GM21390 (cell line): Measurements from ENCODE around the gene FBXW4.

Experiments used
- ATAC-seq: cut with Tn5 transposase; IDR thresholded peaks from one replicate; pipeline ENCODE4 v1.9.1; 2021; ENCODE audit not compliant: unreplicated experiment

FBXW4 gene

DNA sequence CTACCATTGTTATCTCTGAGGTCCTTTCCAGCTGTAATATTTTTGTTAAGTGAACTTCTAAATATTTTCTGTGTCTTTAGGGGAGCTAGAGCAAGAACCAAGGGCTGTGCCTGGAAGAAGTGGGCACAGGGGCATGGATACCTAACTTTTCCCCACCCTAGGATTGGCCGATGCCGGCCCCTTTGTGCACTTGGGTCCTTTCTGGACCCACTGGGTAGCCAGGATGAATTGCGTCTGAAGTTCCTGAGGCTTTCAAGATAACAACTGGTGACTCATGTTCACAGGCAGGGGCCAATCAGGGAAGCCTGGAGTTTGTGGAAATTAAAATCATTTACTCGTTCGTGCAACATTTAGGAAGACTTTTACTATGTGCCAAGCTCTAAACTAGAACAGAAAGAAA lies 106.1 kb downstream of the FBXW4 start:
- no peak for ATAC-seq

DNA sequence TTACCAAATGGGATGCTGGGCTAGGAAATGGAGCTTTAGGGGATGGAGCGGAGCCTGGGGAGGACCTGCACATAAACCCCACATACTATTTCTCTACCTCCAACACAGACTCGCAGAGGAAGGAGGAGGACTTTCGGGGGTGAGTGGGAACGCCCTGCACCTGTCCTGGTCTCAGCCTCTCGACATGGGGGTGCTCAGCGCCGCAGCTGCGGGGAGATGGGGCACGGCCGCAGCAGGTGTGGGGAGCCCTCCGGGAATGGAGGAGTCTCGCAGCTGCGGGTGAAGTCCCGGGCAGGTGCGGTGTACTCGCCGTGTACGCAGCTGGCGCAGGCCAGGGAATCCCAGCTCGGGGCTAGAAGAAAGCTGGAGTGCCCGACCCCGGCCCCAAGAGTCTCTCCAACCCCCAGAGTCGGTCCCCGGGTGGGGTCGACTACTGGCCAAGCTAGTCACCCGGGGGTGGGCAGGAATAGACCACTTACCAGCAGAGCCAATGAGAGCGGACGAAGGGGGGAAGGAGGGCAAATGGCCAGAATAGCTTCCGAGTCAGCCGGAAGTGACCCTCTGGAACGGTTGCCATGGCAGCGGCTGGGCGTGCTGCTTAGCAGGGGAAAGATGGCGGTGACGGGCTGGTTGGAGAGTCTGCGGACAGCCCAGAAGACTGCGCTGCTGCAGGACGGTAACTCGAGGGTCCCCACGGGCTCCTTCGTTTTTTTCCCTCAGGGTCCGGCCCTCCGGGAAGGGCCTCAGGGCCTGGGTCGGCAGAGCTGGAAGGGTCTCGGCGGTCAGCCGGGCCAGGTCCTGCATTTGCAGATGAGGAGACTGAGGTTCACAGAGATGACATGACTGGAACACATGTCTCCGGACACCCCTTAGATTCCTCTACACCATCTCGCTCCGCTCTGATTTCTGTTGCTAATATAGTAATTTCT lies 107.0 kb downstream of the FBXW4 start, which contains the start of the genes DPCD and POLL:
TSS of gene DPCD (plus strand) at position 597 of the 929 bp plus-strand sequence. CDS start at position 613, 16 bp downstream.
TSS of gene POLL (minus strand) at position 533 of the 929 bp plus-strand sequence. CDS start 897 bp downstream, outside the sequence.
- peak; percentile 98 for ATAC-seq

DNA sequence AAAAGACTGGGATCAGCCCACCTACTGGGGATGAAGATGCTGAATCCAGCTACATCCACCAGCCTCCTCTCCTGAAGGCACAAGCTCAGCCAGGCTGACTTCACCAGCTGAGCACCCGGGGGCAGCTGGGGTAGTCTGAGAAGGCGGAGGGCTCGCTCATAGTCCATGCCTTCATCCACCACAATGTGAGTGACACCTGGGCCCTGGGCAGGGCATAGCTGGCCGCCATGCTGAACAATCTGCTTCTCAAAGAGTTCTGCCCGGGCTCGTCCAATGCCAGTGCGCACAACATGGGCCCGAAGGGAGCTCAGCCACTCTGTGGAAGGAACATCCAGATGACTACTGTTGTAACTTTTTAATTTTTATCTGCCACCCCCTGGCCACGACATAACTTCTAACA lies 109.1 kb downstream of the FBXW4 start:
- ATAC-seq: no peak

DNA sequence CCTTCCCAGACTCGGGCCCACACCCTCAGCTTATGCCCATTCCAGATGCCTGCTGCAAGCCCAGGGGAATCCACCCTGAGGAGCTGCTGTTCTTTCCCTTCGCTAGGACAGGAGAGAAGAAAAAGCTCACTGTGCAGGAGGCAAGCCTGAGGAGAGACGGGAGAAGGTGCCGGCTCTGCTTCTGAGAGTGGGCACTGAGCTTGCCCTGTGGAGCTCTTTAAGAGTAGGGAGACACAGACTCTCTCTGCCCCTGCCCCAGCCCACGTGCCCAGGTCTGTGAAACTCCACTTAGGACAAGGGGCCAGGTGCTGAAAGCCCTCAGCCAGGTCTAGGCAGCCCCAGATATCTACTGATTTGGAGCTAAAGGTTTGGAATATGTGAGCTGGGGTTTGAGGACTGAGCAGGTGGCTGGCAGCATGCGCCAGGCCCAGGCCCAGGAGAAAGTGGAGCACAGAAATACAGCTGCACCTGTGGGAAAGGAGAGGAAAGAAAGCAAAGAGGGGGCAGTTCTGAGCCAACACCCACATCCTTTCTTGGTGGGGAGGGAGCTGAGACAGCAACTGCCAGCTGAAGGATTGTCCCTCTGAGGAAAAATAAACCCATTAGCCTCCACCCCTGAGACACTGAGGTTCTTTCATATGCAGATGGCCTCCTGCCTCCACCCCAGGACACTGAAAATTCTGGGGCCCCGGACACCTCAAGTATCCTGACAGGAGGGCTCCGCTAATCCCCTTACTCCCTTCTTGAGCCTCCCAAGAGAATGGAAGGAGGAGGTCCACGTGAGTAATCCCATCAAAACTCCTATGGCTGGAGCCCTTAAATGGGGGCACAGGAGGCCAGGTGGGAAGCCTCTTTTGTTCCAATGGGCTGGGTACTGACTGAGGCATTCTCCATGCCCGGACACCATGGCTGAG lies 114.2 kb downstream of the FBXW4 start:
- ATAC-seq: no peak

DNA sequence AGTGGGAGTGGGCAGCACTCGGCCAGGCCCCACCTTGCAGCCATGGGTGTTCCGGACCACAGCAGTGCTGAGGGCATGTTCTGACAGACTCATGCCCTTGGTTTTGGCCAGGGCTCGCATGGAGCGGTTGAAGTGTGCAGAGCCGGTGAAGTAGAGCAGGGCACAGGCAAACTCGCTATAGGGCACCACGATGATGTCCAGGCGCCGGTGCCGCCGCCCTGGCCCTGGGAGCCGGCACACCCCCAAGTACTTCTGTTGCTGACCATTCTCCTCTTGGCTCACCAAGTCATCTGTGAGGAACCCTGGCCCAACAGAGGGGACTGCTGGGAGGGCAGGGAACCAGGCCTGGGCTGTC lies 115.5 kb downstream of the FBXW4 start:
- no peak for ATAC-seq

DNA sequence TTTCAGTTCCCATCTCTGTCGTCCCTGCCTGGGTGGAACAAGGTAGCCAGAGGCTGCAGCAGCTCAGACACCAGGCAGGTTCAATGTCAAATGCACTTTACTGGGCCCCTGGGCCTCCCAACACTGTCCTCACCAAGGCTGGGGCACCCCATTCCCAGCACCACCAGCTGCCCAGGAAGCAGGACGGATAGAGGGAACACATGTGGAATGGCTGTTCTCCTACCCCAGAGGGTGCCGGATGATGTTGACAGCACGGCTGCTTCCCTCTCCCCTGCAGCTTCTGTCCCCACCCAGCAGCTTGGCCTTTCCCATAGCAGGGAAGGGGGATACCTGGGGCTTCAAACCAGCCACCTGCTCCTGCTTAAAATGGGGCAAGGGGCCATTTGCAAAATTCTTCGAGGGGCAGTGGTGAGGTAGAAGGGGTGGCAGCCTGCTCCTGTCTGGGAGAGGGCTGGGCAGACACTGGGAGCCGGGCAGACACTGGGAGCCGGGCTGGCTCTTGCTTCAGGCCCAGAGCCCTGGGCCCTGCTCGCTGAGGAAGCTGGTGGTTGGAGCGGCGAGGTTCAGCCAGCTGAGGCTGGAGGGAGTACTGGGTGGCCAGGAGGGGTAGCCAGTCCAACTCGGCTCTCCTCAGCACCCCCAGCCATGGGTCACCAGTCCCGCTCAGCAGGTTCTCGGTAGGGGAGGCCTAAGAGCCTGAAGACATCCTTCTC lies 116.0 kb downstream of the FBXW4 start:
- no peak for ATAC-seq

DNA sequence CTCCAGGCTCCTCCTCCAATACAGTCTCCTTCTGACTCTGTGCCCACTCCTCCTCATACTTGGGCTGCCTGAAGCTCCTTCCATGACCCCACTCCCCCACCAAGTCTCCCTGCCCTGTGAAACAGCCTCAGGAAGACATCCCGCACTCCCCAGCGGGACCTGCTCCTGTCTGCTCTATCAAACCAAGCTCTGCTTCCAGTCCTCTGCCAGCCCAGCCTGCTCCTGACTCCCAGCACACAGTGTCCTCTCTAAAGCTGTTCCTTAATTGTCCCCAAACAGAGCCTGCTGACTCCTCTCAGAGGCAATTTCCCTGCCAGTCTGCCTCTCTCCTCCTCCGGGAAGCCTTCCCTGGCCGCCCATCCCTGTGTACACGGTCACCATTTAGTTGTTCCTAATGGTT lies 116.8 kb downstream of the FBXW4 start:
- ATAC-seq: no peak

DNA sequence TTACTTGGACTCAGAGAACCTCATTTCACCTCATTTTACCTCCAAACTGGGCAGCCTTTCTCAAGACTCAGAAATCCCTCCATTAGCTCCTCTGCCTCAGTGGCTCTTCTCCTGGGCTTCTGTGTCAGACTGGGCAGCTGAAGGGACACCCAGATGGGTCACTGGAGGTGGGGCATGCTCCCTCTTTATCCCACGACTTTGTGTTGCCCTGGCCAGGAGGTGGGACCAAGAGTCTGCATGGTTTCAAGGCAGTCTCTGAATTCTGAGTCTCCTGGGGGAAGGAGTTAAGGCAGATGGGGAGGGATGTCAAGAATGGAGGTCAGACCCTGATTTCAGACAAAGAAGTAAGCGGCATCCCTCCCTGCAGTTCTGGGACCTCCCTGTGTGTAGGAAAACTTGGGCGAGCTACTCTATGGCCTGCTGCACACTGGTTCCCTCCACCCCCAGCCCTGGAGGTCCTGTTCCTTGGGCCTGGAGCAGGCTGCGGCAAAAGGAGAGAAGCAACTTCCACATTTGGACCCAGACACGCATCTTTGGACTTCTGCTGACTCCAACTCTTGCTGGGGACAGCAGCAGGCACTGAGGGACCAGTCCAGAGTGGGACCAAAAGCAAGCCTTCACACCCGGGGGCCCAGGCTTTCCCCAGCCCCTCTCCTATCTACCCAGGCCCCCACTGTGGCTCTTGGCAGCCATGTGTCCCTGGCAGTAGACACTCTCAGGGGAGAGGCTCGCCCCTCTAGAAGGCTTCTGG lies 117.7 kb downstream of the FBXW4 start:
- no peak for ATAC-seq

DNA sequence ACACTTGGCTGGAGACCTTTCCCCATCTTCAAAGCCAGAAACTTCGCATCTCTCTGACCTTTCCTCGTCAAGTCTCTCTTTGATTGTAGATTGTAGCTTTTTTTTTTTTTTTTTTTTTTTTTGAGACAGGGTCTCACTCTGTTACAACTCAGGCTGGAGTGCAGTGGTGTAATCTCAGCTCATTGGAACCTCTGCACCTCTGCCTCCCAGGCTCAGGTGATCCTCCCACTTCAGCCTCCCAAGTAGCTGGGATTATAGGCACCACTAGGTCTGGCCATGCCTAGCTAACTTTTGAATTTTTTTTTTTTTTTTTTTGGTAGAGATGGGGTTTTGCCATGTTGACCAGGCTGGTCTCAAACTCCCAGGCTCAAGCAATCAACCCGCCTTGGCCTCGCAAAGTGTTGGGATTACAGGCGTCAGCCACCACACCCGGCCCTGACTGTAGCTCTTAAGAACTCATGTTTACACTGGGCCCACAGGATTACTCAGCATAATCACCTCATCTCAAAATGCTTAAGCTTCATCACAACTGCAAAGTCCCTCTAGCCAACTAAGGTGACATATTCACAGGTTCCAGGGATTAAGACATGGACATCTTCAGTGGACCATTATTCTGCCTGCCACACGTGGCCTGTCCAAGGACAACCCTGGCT lies 118.6 kb downstream of the FBXW4 start:
- no peak for ATAC-seq

DNA sequence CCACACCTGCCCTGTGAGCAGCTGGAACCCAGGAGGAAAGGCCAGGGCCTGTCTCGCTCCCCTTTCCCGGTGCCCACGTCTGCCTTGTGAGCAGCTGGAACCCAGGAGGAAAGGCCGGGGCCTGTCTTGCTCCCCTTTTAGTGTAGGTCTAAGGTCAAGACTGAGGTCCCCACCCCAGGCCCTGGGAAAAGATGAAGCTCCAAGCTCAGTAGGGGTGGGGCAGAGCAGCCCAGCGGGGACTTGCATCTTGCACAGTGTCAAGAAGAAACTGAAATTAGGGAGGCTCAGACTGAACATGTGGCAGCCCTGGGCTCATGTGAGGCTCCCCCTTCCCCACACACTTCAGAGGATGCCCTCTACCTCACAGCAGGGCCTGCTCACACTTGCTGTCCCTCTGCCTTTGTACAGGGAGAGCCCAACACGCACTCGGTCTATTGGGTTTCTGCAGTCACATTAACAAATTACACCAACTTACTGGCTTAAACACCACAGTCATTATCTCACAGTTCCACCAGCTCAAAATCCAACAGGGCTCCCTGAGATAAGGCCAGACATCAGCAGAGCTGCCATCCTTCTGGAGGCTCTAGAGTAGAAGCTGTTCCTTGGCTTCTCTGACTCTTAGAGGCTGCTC lies 119.3 kb downstream of the FBXW4 start:
- ATAC-seq: no peak

DNA sequence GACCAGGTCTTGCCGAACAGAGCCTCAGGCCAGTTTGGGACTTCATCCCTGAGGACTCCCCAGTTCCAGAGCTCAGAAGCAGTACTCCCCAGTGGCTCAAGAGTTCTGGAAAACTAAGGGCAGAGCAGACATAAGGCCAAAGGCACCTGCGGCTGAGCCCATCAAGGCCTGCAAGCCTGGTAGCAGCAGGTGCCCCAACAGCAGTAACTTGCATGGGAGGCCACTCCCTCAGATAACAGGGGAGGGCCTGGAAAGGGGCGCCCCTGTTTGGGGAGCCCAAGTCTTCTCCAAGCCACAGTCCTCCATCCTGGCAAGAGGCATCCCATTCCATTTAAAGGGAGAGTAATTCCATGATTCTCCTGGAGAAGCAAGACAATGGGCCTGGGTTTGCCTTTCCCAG lies 119.9 kb downstream of the FBXW4 start:
- ATAC-seq: no peak

DNA sequence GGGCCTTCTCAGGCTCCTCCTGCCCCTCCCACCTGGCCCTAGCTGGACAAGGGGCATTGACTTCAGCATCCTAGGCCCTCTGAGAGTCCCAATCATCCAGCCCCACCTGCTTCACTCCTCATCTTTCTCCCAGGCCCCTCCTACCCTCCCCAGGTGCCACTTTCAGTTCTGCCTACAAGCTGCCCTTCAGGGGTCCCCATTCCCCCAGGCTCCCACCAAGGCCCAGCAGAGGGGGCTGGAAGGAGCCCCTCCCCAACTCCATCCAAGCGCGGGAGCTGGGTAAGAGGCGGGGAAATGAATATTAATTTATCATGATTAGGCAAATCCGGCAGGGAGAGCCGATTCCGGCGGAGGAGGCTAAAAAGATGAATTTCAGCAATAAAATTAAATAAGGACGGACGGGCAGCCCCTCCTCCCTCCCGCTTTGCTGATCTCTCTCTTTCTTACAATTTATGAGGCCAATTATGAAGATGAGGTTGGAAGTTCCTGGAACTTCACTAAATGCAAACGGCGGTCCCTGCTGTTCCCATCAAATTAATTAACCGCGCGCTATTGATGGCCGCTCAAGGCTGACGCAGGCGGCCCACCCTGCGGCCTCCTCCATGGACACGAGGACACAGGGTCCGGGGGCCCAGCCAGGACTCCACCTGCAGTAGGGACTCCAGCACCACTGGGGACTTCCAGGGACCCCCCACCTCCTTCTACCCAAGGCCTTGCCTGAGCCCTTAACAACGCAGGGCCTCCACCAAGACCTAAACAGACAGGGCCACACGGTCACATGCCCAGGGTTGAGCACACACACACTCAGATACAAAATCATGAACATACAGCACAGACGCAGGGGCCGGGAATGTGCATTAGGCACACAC lies 120.9 kb downstream of the FBXW4 start:
- ATAC-seq: no peak

DNA sequence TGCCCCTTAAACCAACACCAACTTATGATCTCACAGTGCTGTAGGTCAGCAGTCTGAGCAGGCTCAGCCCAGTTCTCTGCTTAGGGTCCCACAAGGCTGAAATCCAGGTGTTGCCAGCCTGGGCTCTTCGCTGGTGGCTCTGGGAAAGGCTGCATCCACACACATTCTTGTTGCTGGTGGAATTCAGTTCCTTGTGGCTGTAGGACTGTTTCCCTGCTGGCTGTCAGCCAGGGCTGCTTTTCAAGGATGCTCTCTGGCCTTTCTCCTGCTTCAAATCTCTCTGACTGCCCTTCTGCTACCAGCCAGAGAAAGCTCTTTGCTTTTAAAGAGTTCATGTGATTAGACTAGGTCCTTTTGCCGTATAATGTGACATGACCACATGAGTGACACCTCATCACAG lies 122.2 kb downstream of the FBXW4 start:
- ATAC-seq: no peak

DNA sequence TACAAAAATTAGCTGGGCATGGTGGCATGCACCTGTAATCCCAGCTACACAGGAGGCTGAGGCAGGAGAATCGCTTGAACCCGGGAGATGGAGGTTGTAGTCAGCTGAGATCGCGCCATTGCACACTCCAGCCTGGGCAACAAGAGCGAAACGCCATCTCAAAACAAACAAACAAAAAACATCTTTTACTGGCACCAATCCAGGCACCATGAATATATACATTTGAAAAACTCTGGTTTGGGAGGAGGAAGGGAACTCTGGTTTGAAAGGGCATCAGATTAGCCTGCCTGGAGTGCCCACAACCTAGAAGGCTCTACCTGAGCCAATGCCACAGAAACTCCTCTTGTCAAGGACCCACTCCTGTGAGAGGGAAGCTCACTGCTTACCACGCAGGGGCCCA lies 122.8 kb downstream of the FBXW4 start:
- no peak for ATAC-seq

DNA sequence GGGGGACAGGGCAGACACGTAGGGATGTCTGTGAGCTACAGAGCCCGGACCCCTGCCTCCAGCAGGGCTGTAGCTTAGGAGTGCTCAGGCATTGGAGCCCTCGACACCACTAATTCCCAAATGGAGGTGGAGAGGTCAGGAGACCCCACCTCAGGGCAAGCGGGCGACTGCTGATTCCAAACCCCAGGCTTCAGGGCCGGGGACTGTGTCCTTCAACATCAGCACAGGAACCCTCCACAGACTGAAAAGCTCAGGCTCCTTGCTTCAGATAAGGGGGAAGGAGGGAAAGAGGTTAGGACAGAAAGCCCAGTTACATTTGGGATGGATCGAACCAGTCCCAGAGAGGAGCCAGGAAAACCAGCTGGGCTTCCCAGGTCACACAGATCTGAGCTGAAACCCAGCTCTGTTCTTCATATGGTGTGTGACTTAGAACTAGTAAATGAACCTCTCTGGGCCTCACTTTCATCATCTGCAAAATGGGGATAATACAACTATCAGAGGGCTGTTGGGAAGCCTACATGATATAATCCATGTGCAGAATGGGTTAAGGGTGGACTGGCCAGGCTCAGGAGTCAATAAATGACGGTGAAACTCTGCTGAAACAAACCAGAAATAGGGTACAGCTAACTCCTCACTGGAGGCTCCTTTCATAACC lies 123.6 kb downstream of the FBXW4 start:
- no peak for ATAC-seq

DNA sequence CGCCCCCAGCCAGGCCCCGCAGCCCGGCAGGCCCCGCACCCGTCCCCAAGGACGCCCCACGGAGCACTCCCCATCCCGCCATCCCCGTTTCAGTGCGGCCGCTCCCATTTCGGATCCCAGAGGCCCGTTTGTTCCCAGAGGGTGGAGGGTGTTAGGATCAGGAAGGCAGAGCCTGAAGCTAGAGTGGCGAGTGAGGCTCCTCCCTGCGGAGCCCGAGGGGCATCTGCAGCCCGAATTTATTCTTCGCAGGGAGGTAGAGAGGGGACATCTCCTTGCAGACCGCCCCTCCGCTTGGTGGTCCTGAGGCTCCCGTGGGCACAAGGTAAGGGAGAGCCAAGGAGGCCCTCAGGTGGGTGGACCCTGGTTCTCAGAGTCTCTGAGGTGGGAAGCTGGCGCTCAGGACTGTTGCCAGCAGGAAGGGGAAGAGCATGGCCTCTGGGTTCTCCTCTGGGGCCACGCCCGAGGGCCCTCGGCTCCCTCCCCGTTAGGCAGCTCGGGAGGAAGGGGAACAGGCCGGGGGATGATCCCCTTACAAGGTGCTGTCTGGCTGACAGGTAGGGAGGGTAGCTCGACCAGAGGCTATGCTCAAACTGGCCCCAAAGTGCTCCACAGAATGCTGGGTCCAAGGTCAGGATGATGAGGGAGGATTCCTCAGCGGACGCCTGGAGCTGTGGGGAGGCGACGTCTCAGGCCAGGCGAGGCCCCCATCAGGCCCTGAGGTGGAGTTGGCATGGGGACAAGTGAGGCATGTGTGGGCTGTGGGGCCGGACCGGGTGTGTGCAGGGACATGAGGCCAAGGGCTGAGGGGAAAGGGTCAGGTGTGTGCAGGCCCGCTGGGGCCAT lies 124.3 kb downstream of the FBXW4 start:
- ATAC-seq: no peak
